WTC11 (cell line): ENCODE measurements around the gene TMPRSS3.

Source experiments
- ATF2 ChIP-seq: sonication (generic); formaldehyde crosslinking; IDR thresholded peaks from 2 replicates; pipeline ENCODE4 v1.8.1; 2022; ENCODE audit warnings: low read depth, missing genetic modification reagents, borderline replicate concordance
- CTCF ChIP-seq: fragments of 200-600 bp; IDR thresholded peaks from 2 replicates; pipeline ENCODE4 v1.8.0; 2022; ENCODE audit warnings: antibody characterized with exemption
- IRF2 ChIP-seq: sonication (generic); formaldehyde crosslinking; IDR thresholded peaks from 2 replicates; pipeline ENCODE4 v1.8.0; 2022; ENCODE audit warnings: low read depth, missing genetic modification reagents, borderline replicate concordance
- JUN ChIP-seq: sonication (generic); formaldehyde crosslinking; IDR thresholded peaks from 2 replicates; pipeline ENCODE4 v1.8.0; 2023; ENCODE audit warnings: mild to moderate bottlenecking, missing genetic modification reagents
- SP1 ChIP-seq: sonication (generic); formaldehyde crosslinking; conservative IDR thresholded peaks from 2 replicates; pipeline ENCODE4 v1.8.1; 2022; ENCODE audit warnings: missing genetic modification reagents
- ZNF671 ChIP-seq: fragments of 250-450 bp; sonication (Bioruptor Pico); IDR thresholded peaks from 2 replicates; pipeline ENCODE4 v1.8.0; 2021; ENCODE audit warnings: mild to moderate bottlenecking
- TF ChIP-seq, protein P1 (sequence below): sonication (generic); formaldehyde crosslinking; IDR thresholded peaks from 2 replicates; pipeline ENCODE4 v1.8.0; 2022; ENCODE audit warnings: mild to moderate bottlenecking, missing genetic modification reagents

GRCh38 chr21:42443876-42444744 lies 48.3 kb upstream of the TMPRSS3 start:
- TF ChIP-seq, protein P1, sequence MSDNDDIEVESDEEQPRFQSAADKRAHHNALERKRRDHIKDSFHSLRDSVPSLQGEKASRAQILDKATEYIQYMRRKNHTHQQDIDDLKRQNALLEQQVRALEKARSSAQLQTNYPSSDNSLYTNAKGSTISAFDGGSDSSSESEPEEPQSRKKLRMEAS = no peak
- no peak for TF ChIP-seq IRF2 (CRISPR knock-in tag)
- no peak for TF ChIP-seq ZNF671 (CRISPR knock-in tag)
- no peak for TF ChIP-seq CTCF
- TF ChIP-seq ATF2 (CRISPR knock-in tag) = no peak
- no peak for TF ChIP-seq JUN
- no peak for TF ChIP-seq SP1 (CRISPR knock-in tag)
